Type B pancreatic cell (in vitro differentiated cells): ENCODE data around the gene HOTAIR. TPM values are rescaled to one million over a fixed set of nuclear protein-coding genes. Genes with fewer than 3 reads are reported as not detected.

Experiments used
- DNase-seq: peaks from one replicate; pipeline ENCODE4 v3.0.0; 2021; ENCODE audit warnings: mixed read lengths; ENCODE audit not compliant: unreplicated experiment; ENCODE audit errors: extremely low spot score
- H3K27ac Mint-ChIP-seq: 2 replicates; pipeline ENCODE4 v1.8.0; 2021; ENCODE audit warnings: mild to moderate bottlenecking, mixed read lengths
- H3K27me3 Mint-ChIP-seq: 2 replicates; pipeline ENCODE4 v1.8.0; 2021; ENCODE audit warnings: mixed read lengths
- H3K36me3 Mint-ChIP-seq: 2 replicates; pipeline ENCODE4 v1.8.0; 2021; ENCODE audit warnings: mixed read lengths
- H3K4me1 Mint-ChIP-seq: one replicate; pipeline ENCODE4 v1.8.0; 2021; ENCODE audit warnings: mixed read lengths; ENCODE audit not compliant: unreplicated experiment
- H3K4me3 Mint-ChIP-seq: 2 replicates; pipeline ENCODE4 v1.8.0; 2021; ENCODE audit warnings: mild to moderate bottlenecking, mixed read lengths
- H3K9me3 Mint-ChIP-seq: 2 replicates; pipeline ENCODE4 v1.8.0; 2021; ENCODE audit warnings: mixed read lengths
- CTCF ChIP-seq: fragments of 200-600 bp; sonication (generic); conservative IDR thresholded peaks from 2 replicates; pipeline ENCODE4 v1.5.0; 2021; ENCODE audit warnings: antibody characterized with exemption, mild to moderate bottlenecking
- long read RNA-seq: library from polyadenylated mRNA; unstranded; transcript quantifications from one replicate; pipeline ENCODE4 v2.0.0, GENCODE V29; 2020
- total RNA-seq: library from RNA; stranded (reverse); gene quantifications from 2 replicates; pipeline ENCODE4 v1.2.1, GENCODE V29; 2021; ENCODE audit warnings: low replicate concordance

Gene HOTAIR
- total RNA-seq: not detected in 2 replicates
- long read RNA-seq: 0 reads

- H3K36me3 Mint-ChIP-seq: no peaks in the 10 kb centered on the region
- no peaks in the 10 kb centered on the region for H3K9me3 Mint-ChIP-seq
- no peak for DNase-seq
- peaks cover 3% of the 10 kb centered on the region for H3K4me1 Mint-ChIP-seq
- peaks cover 96% of the 10 kb centered on the region for H3K27me3 Mint-ChIP-seq
- H3K27ac Mint-ChIP-seq: no peak within 1 kb of the TSS
- no peak for TF ChIP-seq CTCF
- H3K4me3 Mint-ChIP-seq: peak within 1 kb of the TSS; percentile 80
These were observed at the start of gene HOTAIR for GRCh38 chr12:53974084-53975063. HOTAIR (minus strand) TSS chr12:53974954.

GRCh38 chr12:54024127-54024526, 49.4 kb upstream of the HOTAIR start:
- Mint-ChIP-seq H3K4me1 (peaks cover 43% of the 10 kb centered on the region), H3K27ac (no peak overlapping the region), H3K36me3 (peaks cover 4% of the 10 kb centered on the region), H3K4me3 (peak overlapping the region; percentile 66), H3K27me3 (peaks cover 95% of the 10 kb centered on the region), H3K9me3 (no peaks in the 10 kb centered on the region)
- TF ChIP-seq CTCF: no peak
- no peak for DNase-seq

- H3K9me3 Mint-ChIP-seq: no peaks in the 10 kb centered on the region
- peaks cover 4% of the 10 kb centered on the region for H3K36me3 Mint-ChIP-seq
- peaks cover 94% of the 10 kb centered on the region for H3K27me3 Mint-ChIP-seq
- H3K4me1 Mint-ChIP-seq: peaks cover 42% of the 10 kb centered on the region
- H3K27ac Mint-ChIP-seq: no peak overlapping the region
- DNase-seq: no peak
- no peak overlapping the region for H3K4me3 Mint-ChIP-seq
- no peak for TF ChIP-seq CTCF
These were observed 48.5 kb upstream of the HOTAIR start for GRCh38 chr12:54022960-54023884.

- peaks cover 4% of the 10 kb centered on the region for H3K36me3 Mint-ChIP-seq
- H3K4me3 Mint-ChIP-seq: peak overlapping the region; percentile 78
- peak overlapping the region; percentile 36 for H3K27ac Mint-ChIP-seq
- H3K27me3 Mint-ChIP-seq: peaks cover 90% of the 10 kb centered on the region
- TF ChIP-seq CTCF: peak; percentile 25
- peaks cover 41% of the 10 kb centered on the region for H3K4me1 Mint-ChIP-seq
- DNase-seq: no peak
- no peaks in the 10 kb centered on the region for H3K9me3 Mint-ChIP-seq
These were observed 46.8 kb upstream of the HOTAIR start for GRCh38 chr12:54021432-54022013.
